ENCODE results near the gene PISD.
"Not testable (repeated sequence)": the region's sequence is repeated elsewhere in the genome, so short reads cannot be mapped to it uniquely, and the experiment has no call there.

PISD gene

DNA sequence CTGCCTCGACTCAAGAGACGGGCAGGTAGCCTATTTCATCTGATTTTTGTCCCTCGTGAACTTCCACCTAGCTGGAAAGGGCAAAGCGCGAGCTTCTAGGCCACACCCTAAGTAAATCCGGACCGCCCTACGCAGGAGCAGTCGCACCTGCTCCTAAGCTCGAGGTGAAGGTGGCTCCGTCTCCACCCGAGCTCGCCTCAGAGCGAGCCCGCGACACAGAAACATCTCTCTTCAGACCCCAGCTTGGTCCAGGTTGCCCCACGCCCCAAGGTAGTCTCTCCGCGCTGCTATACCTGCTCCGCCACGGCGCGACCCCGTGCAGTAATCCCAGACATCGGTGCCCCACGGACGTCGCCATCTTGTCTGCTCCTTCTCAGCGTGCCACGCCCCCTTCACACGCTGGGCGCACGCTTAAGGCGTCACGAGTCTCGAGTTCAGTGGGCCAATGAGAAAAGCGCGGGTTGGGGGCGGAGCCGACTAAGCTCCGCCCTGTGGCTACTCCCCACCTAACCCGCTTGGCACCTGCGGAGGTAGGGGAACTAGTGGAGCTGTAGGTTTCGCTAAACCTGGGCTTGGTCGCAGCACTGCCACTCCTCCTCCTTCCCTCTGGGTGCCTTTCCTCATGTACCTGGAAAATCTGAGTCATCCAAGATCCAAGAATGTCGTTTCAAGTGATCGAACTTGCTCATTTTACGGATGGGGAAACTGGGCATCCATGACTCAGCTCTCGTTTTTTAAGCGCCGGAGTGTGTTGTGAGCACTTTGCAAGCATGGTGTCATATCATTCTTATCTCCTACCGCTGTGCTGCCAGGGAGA is at the start of gene PISD:
PISD (minus strand) TSS at position 365 of the 817 bp plus-strand sequence; CDS start at position 358, 7 bp downstream.
- DNase-seq = peak; percentile 92

DNA sequence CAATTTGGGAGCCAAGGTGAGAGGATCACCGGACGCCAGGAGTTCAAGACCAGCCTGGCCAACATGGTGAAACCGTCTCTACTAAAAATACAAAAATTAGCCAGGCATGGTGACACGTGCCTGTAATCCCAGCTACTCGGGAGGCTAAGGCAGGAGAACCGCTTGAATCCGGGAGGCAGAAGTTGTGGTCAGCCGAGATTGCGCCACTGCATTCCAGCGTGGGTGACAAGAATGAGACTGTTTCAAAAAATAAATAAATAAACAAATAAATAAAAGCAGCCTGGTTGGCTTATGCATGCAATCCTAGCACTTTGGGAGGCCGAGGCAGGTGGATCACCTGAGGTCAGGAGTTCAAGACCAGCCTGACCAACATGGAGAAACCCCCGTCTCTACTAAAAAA is 49.2 kb upstream of the PISD start:
- DNase-seq = peak; percentile 6

DNA sequence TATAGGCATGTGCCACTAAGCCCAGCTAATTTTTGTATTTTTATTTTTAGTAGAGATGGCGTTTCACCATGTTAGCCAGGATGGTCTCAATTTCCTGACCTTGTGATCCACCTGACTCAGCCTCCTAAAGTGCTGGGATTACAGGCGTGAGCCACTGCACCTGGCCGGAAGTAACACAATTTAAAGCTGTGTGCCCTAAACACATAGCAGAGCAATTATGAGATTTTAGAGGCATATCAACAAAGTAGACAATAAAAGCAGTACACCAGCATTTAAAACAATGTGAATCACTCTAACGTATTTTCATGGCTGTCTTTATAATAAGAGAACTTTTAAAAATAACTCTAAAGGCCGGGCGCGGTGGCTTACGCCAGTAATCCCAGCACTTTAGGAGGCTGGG is 45.5 kb upstream of the PISD start:
- no peak for DNase-seq

- no peak for DNase-seq
These were observed 33.4 kb upstream of the PISD start for GRCh38 chr22:31695423-31695822.

- not testable (repeated sequence) for DNase-seq
These were observed 32.0 kb upstream of the PISD start for GRCh38 chr22:31694046-31694445.

- peak; percentile 84 for DNase-seq
These were observed 30.3 kb upstream of the PISD start for GRCh38 chr22:31692186-31692886.

DNA sequence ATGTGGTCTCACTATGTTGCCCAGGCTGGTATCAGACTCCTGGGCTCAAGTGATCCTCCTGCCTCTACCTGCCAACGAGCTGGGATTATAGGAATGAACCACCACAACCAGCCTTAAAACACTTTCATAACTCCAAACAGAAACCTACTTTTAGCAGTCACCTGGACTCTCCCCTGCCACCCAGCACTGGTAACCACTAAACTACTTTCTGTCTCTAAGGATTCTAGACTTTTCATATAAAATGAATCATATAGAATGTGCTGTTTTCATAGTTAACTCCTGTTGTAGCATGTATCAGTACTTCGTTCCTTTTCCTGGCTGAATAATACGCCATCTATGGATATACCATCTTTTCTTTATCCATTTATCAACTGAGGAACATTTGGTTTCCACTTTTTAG is 29.4 kb upstream of the PISD start:
- DNase-seq = no peak

DNA sequence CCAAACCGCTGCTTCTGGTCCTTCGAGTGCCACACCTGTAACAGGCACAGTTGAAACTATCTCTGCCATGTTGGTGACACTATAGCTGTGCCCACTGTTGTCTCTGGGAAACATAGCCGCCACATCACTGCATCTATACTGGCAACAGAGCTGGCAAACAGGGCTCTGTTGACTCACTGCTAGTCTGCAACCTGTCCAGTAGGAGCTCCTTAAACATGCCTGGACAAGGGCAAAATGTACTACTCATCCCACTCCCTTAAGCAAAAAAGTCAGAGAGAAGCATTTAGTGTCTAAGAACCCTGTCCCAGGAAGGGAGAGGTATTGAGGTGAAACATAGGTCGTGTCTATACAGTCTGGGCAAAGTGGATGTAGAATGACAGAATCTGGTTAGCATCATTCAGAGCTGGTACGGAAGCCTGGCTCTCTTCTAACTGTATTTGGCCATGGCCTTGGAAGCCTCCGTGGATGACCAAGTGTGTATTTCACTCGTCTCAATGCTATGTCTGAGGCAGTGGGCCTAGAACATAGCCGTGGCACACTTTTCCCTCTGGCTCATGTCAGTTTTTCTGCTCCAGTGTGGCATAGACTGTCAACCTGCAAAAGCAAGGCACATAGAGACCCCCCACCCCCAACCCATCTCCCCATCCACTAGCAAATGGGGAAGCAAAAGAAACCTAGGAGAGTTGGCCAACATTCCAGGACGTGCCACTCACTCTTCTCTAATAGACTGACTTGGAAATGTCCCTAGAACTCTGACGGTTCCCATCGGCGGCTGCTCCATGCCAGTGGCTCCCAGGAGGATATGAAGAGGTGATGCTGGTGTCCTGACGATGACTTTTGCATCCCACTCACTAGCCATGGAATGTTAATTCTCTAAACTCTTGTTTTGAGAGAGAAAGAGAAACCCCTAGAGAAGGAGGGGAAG is 21.4 kb upstream of the PISD start:
- no peak for DNase-seq

- no peak for DNase-seq
These were observed 20.7 kb upstream of the PISD start for GRCh38 chr22:31682751-31683150.

DNA sequence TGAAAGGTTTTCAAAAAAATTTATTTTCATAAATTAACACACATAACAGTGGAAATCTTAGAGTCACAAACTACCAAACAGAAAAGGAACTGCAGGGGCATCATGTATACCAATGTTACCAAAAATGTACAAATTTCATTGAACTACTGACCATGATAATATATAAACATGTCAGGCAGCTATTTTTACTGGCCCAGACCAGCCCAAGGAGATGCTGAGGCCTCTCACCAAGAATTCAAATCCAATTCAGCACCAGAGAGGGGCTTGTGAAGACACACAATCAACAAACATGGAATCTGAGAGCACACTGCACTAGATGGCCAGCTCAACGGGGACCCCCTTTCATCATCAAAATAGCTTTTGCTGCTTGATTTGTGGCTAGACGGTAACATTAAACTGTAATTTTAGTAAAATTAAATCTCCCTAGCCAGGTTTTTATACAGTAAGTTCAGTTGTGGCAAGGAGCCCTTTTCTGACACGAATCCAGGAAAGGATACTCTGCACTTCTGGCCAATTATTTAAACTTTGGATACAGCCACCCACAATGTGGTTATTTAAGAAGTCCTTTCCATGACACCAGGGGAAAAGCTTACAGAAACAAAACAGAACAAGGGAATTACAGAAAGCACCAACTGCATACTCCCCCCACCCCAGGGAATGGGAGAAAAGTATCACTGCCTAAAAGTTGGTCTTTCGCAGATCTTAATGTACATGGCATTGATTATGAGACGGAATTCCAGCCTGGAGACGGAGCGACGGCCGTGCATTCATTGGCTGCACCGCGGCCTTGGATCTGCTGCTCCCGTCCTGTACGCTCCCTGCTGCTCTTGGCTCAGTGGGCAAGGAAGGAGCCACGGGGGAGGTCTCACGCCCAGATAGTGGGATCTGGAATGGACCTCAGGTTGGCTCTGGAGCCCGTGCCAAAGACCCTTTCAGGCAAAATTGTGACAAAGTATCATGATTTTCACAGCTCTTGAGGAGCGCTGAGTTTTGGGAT is 19.6 kb upstream of the PISD start:
- DNase-seq = peak; percentile 70

GRCh38 chr22:31680861-31681341 is 18.9 kb upstream of the PISD start:
- DNase-seq = peak; percentile 83

DNA sequence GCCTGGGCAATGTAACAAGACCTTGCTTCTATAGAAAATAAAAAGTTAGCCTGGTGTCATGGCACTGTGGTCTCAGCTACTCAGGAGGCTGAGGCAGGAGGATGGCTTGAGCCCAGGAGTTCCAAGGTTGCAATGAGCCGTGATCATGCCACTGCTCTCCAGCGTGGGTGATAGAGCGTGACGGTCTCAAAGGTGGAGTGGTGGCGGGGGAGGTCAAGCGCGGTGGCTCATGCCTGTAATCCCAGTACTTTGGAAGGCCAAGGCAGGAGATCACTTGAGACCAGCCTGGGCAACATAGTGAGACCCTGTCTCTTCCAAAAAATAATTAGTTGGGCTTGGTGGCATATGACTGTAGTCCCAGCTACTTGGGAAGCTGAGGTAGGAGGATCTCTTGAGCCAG is 16.7 kb upstream of the PISD start:
- no peak for DNase-seq

DNA sequence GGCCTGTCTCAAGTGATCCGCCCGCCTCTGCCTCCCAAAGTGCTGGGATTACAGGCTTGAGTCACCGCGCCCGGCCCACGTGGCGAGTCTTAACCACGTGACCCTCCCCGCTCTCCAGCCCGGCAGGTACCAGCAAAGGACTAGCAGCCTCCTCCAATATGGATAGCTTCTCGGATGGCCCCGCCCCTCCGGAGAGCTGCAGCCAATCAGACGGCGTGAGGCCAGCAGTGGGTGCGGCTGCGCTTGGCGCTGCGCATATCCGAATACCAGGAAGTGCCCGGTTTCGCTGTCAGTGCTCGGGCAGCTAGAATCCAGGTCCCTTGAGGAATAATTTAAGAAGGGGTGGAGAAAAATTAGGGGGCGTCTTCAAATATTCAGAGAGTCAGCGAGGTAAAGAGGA is 14.7 kb upstream of the PISD start:
- peak; percentile 89 for DNase-seq

GRCh38 chr22:31674219-31674618 is 12.2 kb upstream of the PISD start:
- not testable (repeated sequence) for DNase-seq

GRCh38 chr22:31668849-31669248 is 6.8 kb upstream of the PISD start:
- not testable (repeated sequence) for DNase-seq

- DNase-seq = no peak
These were observed 638 bp upstream of the PISD start for GRCh38 chr22:31662668-31663037.

- DNase-seq = peak; percentile 49
These were observed 1.1 kb downstream of the PISD start for GRCh38 chr22:31660860-31661341.

DNA sequence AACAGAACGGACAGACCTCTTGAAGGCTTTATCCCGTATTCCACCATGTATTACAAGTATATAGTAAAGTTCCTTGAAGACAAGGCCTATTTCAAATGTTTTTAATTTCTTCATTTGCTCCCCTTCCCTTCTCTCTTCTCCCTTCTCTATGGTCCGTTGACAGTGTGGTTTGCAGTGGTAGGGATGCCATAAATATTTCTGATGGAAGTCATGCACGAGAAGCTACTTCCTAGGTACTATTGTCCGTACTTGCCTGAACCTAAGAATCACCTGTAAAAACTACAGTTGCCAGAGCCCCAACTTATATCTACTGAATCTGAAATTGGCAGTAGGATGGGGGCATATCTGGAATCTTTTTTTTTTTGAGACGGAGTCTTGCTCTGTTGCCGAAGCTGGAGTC is 2.8 kb downstream of the PISD start:
- DNase-seq = no peak

GRCh38 chr22:31654408-31654807 is 7.6 kb downstream of the PISD start:
- no peak for DNase-seq

DNA sequence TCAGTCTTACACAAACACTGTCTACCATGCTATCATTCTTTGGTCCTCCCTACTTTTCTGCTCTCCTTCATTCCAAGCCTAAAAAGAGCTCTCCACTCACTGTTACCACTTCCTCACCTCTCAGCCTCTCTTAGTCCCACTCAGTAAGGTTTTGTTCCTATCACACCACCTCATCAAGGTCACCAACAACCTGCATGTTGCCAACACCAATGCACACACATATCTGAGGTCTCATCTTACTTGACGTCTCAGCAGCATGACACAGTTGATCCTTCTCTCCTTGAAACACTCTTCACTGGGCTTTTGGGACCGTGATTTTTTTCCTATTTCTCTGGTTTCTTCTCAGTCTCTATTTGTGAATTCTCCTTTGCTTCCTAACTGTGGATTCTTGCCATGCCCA is 8.1 kb downstream of the PISD start:
- DNase-seq = no peak

DNA sequence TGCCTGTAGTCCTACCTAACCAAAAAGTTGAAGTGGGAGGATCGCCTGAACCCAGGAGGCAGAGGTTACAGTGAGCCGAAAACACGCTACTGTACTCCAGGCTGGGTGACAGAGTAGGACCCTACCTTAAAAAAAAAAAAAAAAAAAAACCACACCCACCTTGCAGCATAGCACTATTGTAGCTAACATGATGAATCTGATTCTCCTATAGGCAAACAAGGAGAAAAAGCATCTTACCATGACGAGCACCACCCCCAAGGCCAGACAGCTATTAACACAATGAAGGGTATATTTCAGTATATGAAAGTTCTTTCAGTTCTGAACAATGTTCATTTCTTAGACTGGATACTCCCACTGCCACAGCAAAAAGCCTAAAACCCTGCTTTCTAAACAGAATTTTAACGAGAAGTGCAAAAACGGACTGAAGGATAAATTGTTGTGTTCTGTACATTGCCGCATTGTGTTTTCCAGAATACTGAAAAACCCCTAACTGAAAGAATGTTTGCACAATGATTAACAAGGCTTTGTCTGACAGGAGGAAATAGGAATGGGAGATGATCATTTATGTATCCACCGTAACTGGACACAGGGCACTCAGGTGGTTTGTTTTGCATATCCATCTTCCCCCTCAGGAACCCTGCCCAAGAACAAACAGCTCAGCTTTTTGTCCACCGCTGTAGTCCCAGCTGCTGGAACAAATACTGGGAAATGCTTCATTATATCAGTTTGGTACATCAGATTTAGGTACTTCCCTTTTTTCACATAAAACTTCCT is 8.9 kb downstream of the PISD start:
- DNase-seq = no peak

Data from fibroblast of upper back skin (primary cell).